Anterior cingulate cortex (tissue), 58 donors: Measurements from ENCODE around the gene CARD9.

ENCODE experiments used
- DNase-seq, 58 donors: peaks; one replicate each; lab custom pipeline; 2025; lab: John Stamatoyannopoulos, UW

Gene CARD9

GRCh38 chr9:136338511-136338910, 35.0 kb downstream of the CARD9 start:
- no peak for DNase-seq

GRCh38 chr9:136337416-136338395, 35.8 kb downstream of the CARD9 start:
- DNase-seq, result no peak

- DNase-seq, result no peak
Observed at GRCh38 chr9:136336881-136337280, 36.6 kb downstream of the CARD9 start.

GRCh38 chr9:136336156-136336870, 37.2 kb downstream of the CARD9 start:
- DNase-seq, result no peak

GRCh38 chr9:136335296-136336155, 37.9 kb downstream of the CARD9 start:
- DNase-seq, result no peak

GRCh38 chr9:136334541-136334940, 38.9 kb downstream of the CARD9 start:
- DNase-seq, result no peak

GRCh38 chr9:136333486-136333885, 40.0 kb downstream of the CARD9 start:
- no peak for DNase-seq

GRCh38 chr9:136333045-136333444, 40.4 kb downstream of the CARD9 start:
- DNase-seq, result no peak

GRCh38 chr9:136332482-136332983, 40.9 kb downstream of the CARD9 start:
- no peak for DNase-seq

GRCh38 chr9:136331556-136332481, 41.6 kb downstream of the CARD9 start:
- no peak for DNase-seq

GRCh38 chr9:136331030-136331429, 42.4 kb downstream of the CARD9 start:
- DNase-seq, result no peak

GRCh38 chr9:136330406-136330990, 43.0 kb downstream of the CARD9 start:
- DNase-seq, result no peak

GRCh38 chr9:136329636-136330405, 43.6 kb downstream of the CARD9 start:
- DNase-seq, result no peak

- no peak for DNase-seq
Observed at GRCh38 chr9:136329211-136329627, 44.2 kb downstream of the CARD9 start.

- peak in 31 of 58 donors; percentile 13 to 52 (median 30) for DNase-seq
Observed at GRCh38 chr9:136328622-136329041, 44.8 kb downstream of the CARD9 start.

GRCh38 chr9:136328011-136328621, 45.4 kb downstream of the CARD9 start:
- DNase-seq, result no peak

- DNase-seq, result peak in 33 of 58 donors; percentile 11 to 66 (median 40)
Observed at GRCh38 chr9:136327304-136327974, 46.0 kb downstream of the CARD9 start, which contains the start of gene GPSM1. Gene GPSM1 (plus strand): TSS chr9:136327539. CDS start chr9:136327696, 157 bp downstream.
